ENCODE measurements around the gene RPL37A. TPM values are rescaled to one million over a fixed set of nuclear protein-coding genes. Genes with fewer than 3 reads are reported as not detected.

RPL37A gene
- total and polyA plus RNA-seq, 2 of the 4 experiments (the other 2 are of a cell fraction), result 341 to 1,572 TPM

- H3K4me1 ChIP-seq (ENCODE audit: control insufficient read depth, insufficient read depth, low read length), result no peaks in the 10 kb centered on the region
- H4K91ac ChIP-seq (ENCODE audit: insufficient read depth, low read depth, low read length), result no peak overlapping the region
- no peak overlapping the region for H3K56ac ChIP-seq (ENCODE audit: extremely low read depth, insufficient read depth, low read length)
- H3K9ac ChIP-seq (ENCODE audit: low read depth, low read length), result no peak overlapping the region
- no peak overlapping the region for H2AK5ac ChIP-seq (ENCODE audit: low read depth, low read length)
- no peak overlapping the region for H3K4ac ChIP-seq (ENCODE audit: low read depth, low read length)
- dilution Hi-C loops (cut with HindIII; ENCODE audit: low sequenced_read_pairs, unreplicated experiment) (no loop called here), in situ Hi-C loops (cut with MboI; ENCODE audit: low sequenced_read_pairs) (no loop called here), intact Hi-C loops (cut with micrococcal nuclease) (no loop called here)
- H3K18ac ChIP-seq (ENCODE audit: low read depth, low read length), result no peak overlapping the region
- H3K4me2 ChIP-seq (ENCODE audit: low read depth, low read length), result no peak overlapping the region
- H2BK20ac ChIP-seq (ENCODE audit: low read depth, low read length), result no peak overlapping the region
- H2BK120ac ChIP-seq (ENCODE audit: low read depth, low read length), result no peak overlapping the region
- no peak overlapping the region for H3K14ac ChIP-seq (replicated peaks; ENCODE audit: low read depth, low read length)
- no peak overlapping the region for H2AFZ ChIP-seq (replicated peaks; ENCODE audit: low read length, poor library complexity)
- ATAC-seq (ENCODE audit: low read depth) (no peak), DNase-seq (no peak)
- H3K4me3 ChIP-seq (ENCODE audit: insufficient read depth, low read depth, low read length), result no peak overlapping the region
- POLR2A ChIA-PET (ENCODE audit: unreplicated experiment), result no interaction called here
- H3K23ac ChIP-seq (ENCODE audit: low read depth, low read length), result no peak overlapping the region
- no peaks in the 10 kb centered on the region for H4K20me1 ChIP-seq (ENCODE audit: insufficient read depth, low read length)
- no peak overlapping the region for H2BK15ac ChIP-seq (ENCODE audit: low read depth, low read length)
- WGBS, 2 experiments (ENCODE audit: extremely low coverage in 2 of 2, insufficient read length in 1 of 2), result no CpG with 5 or more reads among the region's 1 CpG
- TF ChIP-seq, protein P1, sequence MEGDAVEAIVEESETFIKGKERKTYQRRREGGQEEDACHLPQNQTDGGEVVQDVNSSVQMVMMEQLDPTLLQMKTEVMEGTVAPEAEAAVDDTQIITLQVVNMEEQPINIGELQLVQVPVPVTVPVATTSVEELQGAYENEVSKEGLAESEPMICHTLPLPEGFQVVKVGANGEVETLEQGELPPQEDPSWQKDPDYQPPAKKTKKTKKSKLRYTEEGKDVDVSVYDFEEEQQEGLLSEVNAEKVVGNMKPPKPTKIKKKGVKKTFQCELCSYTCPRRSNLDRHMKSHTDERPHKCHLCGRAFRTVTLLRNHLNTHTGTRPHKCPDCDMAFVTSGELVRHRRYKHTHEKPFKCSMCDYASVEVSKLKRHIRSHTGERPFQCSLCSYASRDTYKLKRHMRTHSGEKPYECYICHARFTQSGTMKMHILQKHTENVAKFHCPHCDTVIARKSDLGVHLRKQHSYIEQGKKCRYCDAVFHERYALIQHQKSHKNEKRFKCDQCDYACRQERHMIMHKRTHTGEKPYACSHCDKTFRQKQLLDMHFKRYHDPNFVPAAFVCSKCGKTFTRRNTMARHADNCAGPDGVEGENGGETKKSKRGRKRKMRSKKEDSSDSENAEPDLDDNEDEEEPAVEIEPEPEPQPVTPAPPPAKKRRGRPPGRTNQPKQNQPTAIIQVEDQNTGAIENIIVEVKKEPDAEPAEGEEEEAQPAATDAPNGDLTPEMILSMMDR (conservative IDR thresholded peaks at IDR 0.05; ENCODE audit: low read depth, low read length), result no peak
- no peak for TF ChIP-seq NFE2L2 (IDR thresholded peaks at IDR 0.05; ENCODE audit: low read depth, low read length)
- TF ChIP-seq BHLHE40 (IDR thresholded peaks at IDR 0.05; ENCODE audit: low read depth, low read length), result no peak
- no peak for TF ChIP-seq RCOR1 (IDR thresholded peaks at IDR 0.05; ENCODE audit: insufficient replicate concordance, low read length)
- no peak for TF ChIP-seq MXI1 (IDR thresholded peaks at IDR 0.05; ENCODE audit: borderline replicate concordance, low read depth, low read length)
- no peak for TF ChIP-seq FOS (IDR thresholded peaks at IDR 0.05; ENCODE audit: low read depth, low read length)
- TF ChIP-seq RAD21 (IDR thresholded peaks at IDR 0.05; ENCODE audit: low read length), result no peak
- TF ChIP-seq, protein P2, sequence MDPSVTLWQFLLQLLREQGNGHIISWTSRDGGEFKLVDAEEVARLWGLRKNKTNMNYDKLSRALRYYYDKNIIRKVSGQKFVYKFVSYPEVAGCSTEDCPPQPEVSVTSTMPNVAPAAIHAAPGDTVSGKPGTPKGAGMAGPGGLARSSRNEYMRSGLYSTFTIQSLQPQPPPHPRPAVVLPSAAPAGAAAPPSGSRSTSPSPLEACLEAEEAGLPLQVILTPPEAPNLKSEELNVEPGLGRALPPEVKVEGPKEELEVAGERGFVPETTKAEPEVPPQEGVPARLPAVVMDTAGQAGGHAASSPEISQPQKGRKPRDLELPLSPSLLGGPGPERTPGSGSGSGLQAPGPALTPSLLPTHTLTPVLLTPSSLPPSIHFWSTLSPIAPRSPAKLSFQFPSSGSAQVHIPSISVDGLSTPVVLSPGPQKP (IDR thresholded peaks at IDR 0.05; ENCODE audit: borderline replicate concordance, low read depth, low read length), result no peak
- TF ChIP-seq POLR2A (IDR thresholded peaks at IDR 0.05; ENCODE audit: low read depth, low read length), result no peak
- no peak for TF ChIP-seq SMC3 (IDR thresholded peaks at IDR 0.05; ENCODE audit: low read depth, low read length)
- TF ChIP-seq RFX5 (IDR thresholded peaks at IDR 0.05; ENCODE audit: low read depth, low read length), result no peak
- no peak for TF ChIP-seq USF2 (IDR thresholded peaks at IDR 0.05; ENCODE audit: low read depth, low read length)
- no peak for TF ChIP-seq MAZ (IDR thresholded peaks at IDR 0.05; ENCODE audit: borderline replicate concordance, low read depth, low read length)
- no peak for TF ChIP-seq MAFK (IDR thresholded peaks at IDR 0.05; ENCODE audit: low read depth, low read length)
- H3K27ac ChIP-seq (ENCODE audit: insufficient read depth, low read length), result no peak overlapping the region
- H4K5ac ChIP-seq (ENCODE audit: low read depth, low read length), result no peak overlapping the region
- H3K27me3 ChIP-seq (ENCODE audit: control insufficient read depth, insufficient read depth, low read length), result no peaks in the 10 kb centered on the region
- H3K79me1 ChIP-seq (ENCODE audit: low read depth in 1 of 2, low read length in 2 of 2), result no peaks in the 10 kb centered on the region
- no peaks in the 10 kb centered on the region; the same call in 1 of the 2 replicates for H3K9me1 ChIP-seq (ENCODE audit: insufficient read depth, low read length)
- CTCF ChIA-PET, result no interaction called here
- no peak overlapping the region for H4K8ac ChIP-seq (ENCODE audit: low read depth in 2 of 2, low read length in 2 of 2)
- H2AK9ac ChIP-seq (replicated peaks; ENCODE audit: low read depth, low read length, poor library complexity), result no peak overlapping the region
- no peak overlapping the region for H2BK5ac ChIP-seq (ENCODE audit: low read depth, low read length, poor library complexity, severe bottlenecking)
- no peaks in the 10 kb centered on the region for H3K36me3 ChIP-seq (ENCODE audit: control insufficient read depth, insufficient read depth, low read length)
- no TSS peak for BruUV-seq (replicated peaks)
- H3K9me3 ChIP-seq (ENCODE audit: control insufficient read depth, insufficient read depth, low read length), result no peaks in the 10 kb centered on the region
Measured at GRCh38 chr2:216527600-216527999, 29.0 kb downstream of the RPL37A start.

Data from IMR-90 (cell line).